ENCODE data around the gene LAMA5.

Gene LAMA5

DNA sequence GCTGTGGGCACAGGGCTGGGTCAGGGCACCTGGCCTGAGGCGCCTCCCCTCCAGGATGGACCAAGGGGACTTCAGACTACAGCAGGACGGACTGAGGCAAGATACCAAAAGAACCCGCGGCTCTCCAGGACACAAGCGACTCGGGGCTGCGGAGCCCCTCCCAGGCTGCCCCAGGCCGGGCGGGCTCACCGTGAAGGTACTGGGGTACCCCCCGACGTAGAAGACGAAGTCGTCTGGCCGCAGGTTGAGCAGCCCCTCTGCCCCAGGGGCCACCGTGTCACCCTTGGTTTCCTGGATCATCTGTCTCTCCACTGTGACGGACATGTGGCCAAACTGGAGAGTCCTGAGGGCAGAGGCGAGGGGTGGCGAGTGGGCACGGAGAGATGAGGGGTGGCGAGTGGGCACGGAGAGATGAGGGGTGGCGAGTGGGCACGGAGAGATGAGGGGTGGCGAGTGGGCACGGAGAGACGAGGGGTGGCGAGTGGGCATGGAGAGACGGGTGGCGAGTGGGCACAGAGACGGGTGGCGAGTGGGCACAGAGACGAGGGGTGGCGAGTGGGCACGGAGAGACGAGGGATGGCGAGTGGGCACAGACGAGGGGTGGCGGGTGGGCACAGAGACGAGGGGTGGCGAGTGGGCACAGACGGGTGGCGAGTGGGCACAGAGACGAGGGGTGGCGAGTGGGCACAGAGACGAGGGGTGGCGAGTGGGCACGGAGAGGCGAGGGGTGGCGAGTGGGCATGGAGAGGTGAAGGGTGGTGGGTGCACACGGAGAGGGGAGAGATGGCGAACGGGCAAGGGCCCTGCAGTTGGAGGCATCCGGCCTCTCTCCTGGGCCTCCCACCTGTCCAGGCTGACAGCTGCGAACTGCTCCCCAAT, 53.4 kb downstream of the LAMA5 start:
- no peak for TF ChIP-seq EZH2phosphoT487 (conservative IDR thresholded peaks at IDR 0.05; ENCODE audit: low read length)
- TF ChIP-seq, protein P1, sequence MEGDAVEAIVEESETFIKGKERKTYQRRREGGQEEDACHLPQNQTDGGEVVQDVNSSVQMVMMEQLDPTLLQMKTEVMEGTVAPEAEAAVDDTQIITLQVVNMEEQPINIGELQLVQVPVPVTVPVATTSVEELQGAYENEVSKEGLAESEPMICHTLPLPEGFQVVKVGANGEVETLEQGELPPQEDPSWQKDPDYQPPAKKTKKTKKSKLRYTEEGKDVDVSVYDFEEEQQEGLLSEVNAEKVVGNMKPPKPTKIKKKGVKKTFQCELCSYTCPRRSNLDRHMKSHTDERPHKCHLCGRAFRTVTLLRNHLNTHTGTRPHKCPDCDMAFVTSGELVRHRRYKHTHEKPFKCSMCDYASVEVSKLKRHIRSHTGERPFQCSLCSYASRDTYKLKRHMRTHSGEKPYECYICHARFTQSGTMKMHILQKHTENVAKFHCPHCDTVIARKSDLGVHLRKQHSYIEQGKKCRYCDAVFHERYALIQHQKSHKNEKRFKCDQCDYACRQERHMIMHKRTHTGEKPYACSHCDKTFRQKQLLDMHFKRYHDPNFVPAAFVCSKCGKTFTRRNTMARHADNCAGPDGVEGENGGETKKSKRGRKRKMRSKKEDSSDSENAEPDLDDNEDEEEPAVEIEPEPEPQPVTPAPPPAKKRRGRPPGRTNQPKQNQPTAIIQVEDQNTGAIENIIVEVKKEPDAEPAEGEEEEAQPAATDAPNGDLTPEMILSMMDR (IDR thresholded peaks at IDR 0.05; ENCODE audit: insufficient read depth, low read length, poor library complexity, severe bottlenecking): no peak
- H3K4me3 ChIP-seq (ENCODE audit: insufficient read depth, low read length, poor library complexity, severe bottlenecking): no peak overlapping the region
- H3K27ac ChIP-seq (ENCODE audit: low read depth, low read length): no peak overlapping the region
- H3F3A ChIP-seq (ENCODE audit: insufficient read depth): no peaks in the 10 kb centered on the region
- no peak overlapping the region for H3K4me2 ChIP-seq (ENCODE audit: low read depth, low read length, poor library complexity, severe bottlenecking)
- no peaks in the 10 kb centered on the region for H3K9me3 ChIP-seq (ENCODE audit: insufficient read depth, low read length)
- H3K27me3 ChIP-seq (ENCODE audit: low read length): no peaks in the 10 kb centered on the region
- no peak overlapping the region for H2AFZ ChIP-seq (ENCODE audit: low read depth, low read length, severe bottlenecking)
- H3K79me2 ChIP-seq (ENCODE audit: insufficient read depth, low read length): no peaks in the 10 kb centered on the region
- H3K9ac ChIP-seq (ENCODE audit: low read length): no peak overlapping the region
- H3K36me3 ChIP-seq (ENCODE audit: low read length): no peaks in the 10 kb centered on the region
- H3K9me2 ChIP-seq (replicated peaks; ENCODE audit: insufficient read depth, low read length): no peaks in the 10 kb centered on the region
- H4K20me1 ChIP-seq (ENCODE audit: low read depth, low read length): no peaks in the 10 kb centered on the region

- no peak overlapping the region for H3K4me2 ChIP-seq (ENCODE audit: low read depth, low read length, poor library complexity, severe bottlenecking)
- H3K79me2 ChIP-seq (ENCODE audit: insufficient read depth, low read length): no peaks in the 10 kb centered on the region
- H3K9ac ChIP-seq (ENCODE audit: low read length): no peak overlapping the region
- H3K36me3 ChIP-seq (ENCODE audit: low read length): no peaks in the 10 kb centered on the region
- H3K27ac ChIP-seq (ENCODE audit: low read depth, low read length): no peak overlapping the region
- no peaks in the 10 kb centered on the region for H3F3A ChIP-seq (ENCODE audit: insufficient read depth)
- H2AFZ ChIP-seq (ENCODE audit: low read depth, low read length, severe bottlenecking): no peak overlapping the region
- TF ChIP-seq, protein P1 (IDR thresholded peaks at IDR 0.05; ENCODE audit: insufficient read depth, low read length, poor library complexity, severe bottlenecking): no peak
- no peaks in the 10 kb centered on the region for H3K9me3 ChIP-seq (ENCODE audit: insufficient read depth, low read length)
- no peaks in the 10 kb centered on the region for H4K20me1 ChIP-seq (ENCODE audit: low read depth, low read length)
- no peaks in the 10 kb centered on the region for H3K27me3 ChIP-seq (ENCODE audit: low read length)
- no peak overlapping the region for H3K4me3 ChIP-seq (ENCODE audit: insufficient read depth, low read length, poor library complexity, severe bottlenecking)
- H3K9me2 ChIP-seq (replicated peaks; ENCODE audit: insufficient read depth, low read length): no peaks in the 10 kb centered on the region
Measured at GRCh38 chr20:62313021-62313420, 54.1 kb downstream of the LAMA5 start.

GRCh38 chr20:62312662-62312977, 54.5 kb downstream of the LAMA5 start:
- no peak overlapping the region for H3K27ac ChIP-seq (ENCODE audit: low read depth, low read length)
- no peaks in the 10 kb centered on the region for H4K20me1 ChIP-seq (ENCODE audit: low read depth, low read length)
- no peaks in the 10 kb centered on the region for H3K9me2 ChIP-seq (replicated peaks; ENCODE audit: insufficient read depth, low read length)
- H3K79me2 ChIP-seq (ENCODE audit: insufficient read depth, low read length): no peaks in the 10 kb centered on the region
- H3K9me3 ChIP-seq (ENCODE audit: insufficient read depth, low read length): no peaks in the 10 kb centered on the region
- H3F3A ChIP-seq (ENCODE audit: insufficient read depth): no peaks in the 10 kb centered on the region
- H3K9ac ChIP-seq (ENCODE audit: low read length): no peak overlapping the region
- no peak overlapping the region for H3K4me3 ChIP-seq (ENCODE audit: insufficient read depth, low read length, poor library complexity, severe bottlenecking)
- no peak for TF ChIP-seq EZH2phosphoT487 (conservative IDR thresholded peaks at IDR 0.05; ENCODE audit: low read length)
- TF ChIP-seq, protein P1 (IDR thresholded peaks at IDR 0.05; ENCODE audit: insufficient read depth, low read length, poor library complexity, severe bottlenecking): no peak
- no peaks in the 10 kb centered on the region for H3K27me3 ChIP-seq (ENCODE audit: low read length)
- H2AFZ ChIP-seq (ENCODE audit: low read depth, low read length, severe bottlenecking): no peak overlapping the region
- no peak overlapping the region for H3K4me2 ChIP-seq (ENCODE audit: low read depth, low read length, poor library complexity, severe bottlenecking)
- H3K36me3 ChIP-seq (ENCODE audit: low read length): no peaks in the 10 kb centered on the region

Measured in SU-DHL-6 (cell line).